ENCODE data around the gene EXOC3L2. TPM values are rescaled to one million over a fixed set of nuclear protein-coding genes. Genes with fewer than 3 reads are reported as not detected.

Gene EXOC3L2
- total and polyA plus RNA-seq, 10 of the 15 experiments (the other 5 are each of a cell fraction or from before 2014, with no cell fraction given), result not detected

GRCh38 chr19:45216667-45217066, 28.5 kb downstream of the EXOC3L2 start:
- ATAC-seq (no peak), FAIRE-seq (no peak), DNase-seq (ENCODE audit: low read depth, low spot score) (no peak)
- Histone ChIP-seq H3K4me1 (ENCODE audit: control insufficient read depth, insufficient read depth, low read length) (no peaks in the 10 kb centered on the region), H3K9me3 (replicated peaks; ENCODE audit: control insufficient read depth, insufficient read depth, low read length) (no peaks in the 10 kb centered on the region), H2AFZ (ENCODE audit: control insufficient read depth, low read depth, low read length) (no peak overlapping the region), H3K4me3 (no peak overlapping the region), H3K27me3 (replicated peaks in 1 of 2; ENCODE audit: control insufficient read depth in 2 of 2, insufficient read depth in 2 of 2, low read length in 1 of 2) (peaks cover 2 to 3% of the 10 kb centered on the region in 2 experiments), H3K9ac (ENCODE audit: control insufficient read depth, insufficient read depth, low read length) (no peak overlapping the region), H3K27ac (ENCODE audit: control insufficient read depth, insufficient read depth) (no peak overlapping the region), H3K4me2 (ENCODE audit: control insufficient read depth, insufficient read depth) (no peak overlapping the region), H3K36me3 (ENCODE audit: control insufficient read depth in 2 of 2, insufficient read depth in 2 of 2, low read length in 1 of 2) (no peaks in the 10 kb centered on the region), H4K20me1 (ENCODE audit: control insufficient read depth, insufficient read depth) (no peaks in the 10 kb centered on the region), H3K79me2 (ENCODE audit: control insufficient read depth, insufficient read depth, low read length) (no peaks in the 10 kb centered on the region)
- SMC1A ChIA-PET (ENCODE audit: uncharacterized antibody, unreplicated experiment), result no interaction called here
- 49% methylated on average over 6 of the region's 6 CpGs for WGBS (ENCODE audit: insufficient coverage, insufficient replicate concordance, low lambda C conversion rate, missing lambda C conversion rate)
- TF ChIP-seq HCFC1 (IDR thresholded peaks at IDR 0.05; ENCODE audit: low read length) (no peak), RBBP5 (conservative IDR thresholded peaks at IDR 0.05) (no peak), E2F8 (IDR thresholded peaks at IDR 0.05; ENCODE audit: low read depth, partially characterized antibody) (no peak), ELK1 (IDR thresholded peaks at IDR 0.05; ENCODE audit: low read depth, low read length) (no peak), PBX3 (IDR thresholded peaks at IDR 0.05; ENCODE audit: insufficient replicate concordance, low read depth, low read length) (no peak), POLR2AphosphoS2 (IDR thresholded peaks at IDR 0.05; ENCODE audit: low read depth, low read length) (no peak), HDAC2 (IDR thresholded peaks at IDR 0.05) (no peak), NKRF (conservative IDR thresholded peaks at IDR 0.05) (no peak), GATAD2B (conservative IDR thresholded peaks at IDR 0.05; ENCODE audit: low read depth) (no peak), NFXL1 (IDR thresholded peaks at IDR 0.05; ENCODE audit: borderline replicate concordance) (no peak), CREB1 (IDR thresholded peaks at IDR 0.05; ENCODE audit: low read depth) (no peak)
- in situ Hi-C loops (cut with MboI) (no loop called here), intact Hi-C loops (cut with micrococcal nuclease; ENCODE audit: unreplicated experiment) (no loop called here)
- RAD21 ChIA-PET (ENCODE audit: unreplicated experiment), result no interaction called here
- no TSS peak for BruUV-seq (replicated peaks)
- POLR2A ChIA-PET, result no interaction called here
- CTCF ChIA-PET, result no interaction called here

Measured in GM12878 (cell line).